ENCODE results near the gene MSMP. TPM values are rescaled to one million over a fixed set of nuclear protein-coding genes. Genes with fewer than 3 reads are reported as not detected.

The MSMP gene
- total RNA-seq, 1 experiment from 2014 or later: 0.51 TPM

DNA sequence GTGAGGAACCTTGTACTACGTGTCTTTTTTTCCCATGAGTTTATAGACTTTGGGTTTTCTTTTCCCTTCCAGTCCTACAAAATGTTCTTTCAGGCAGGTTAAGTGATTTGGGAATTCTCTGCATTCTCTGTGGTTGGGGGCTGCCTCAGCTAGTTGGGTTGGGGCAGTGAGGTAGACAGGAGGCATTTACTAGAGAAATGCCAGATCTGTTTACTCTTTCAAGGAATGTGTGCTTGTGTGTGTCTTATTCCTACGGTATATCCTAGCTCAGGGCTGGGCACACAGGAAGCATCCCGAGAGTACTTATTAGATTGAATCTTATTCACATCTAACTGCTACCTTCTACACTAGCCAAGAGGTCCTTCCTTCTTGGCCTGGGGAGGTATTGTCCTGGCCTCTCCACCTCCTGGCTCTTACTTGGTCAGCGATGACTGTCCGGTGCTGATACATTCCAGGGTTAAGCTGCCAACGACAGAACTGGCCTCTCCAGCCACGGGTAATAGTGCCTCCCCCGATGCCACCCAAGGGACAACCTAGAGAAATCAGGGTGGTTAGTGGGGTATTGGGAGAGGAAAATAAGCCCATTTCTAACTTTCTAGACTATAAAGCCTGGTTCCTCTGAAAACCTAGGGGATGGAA lies 10.1 kb downstream of the MSMP start:
- DNase-seq (ENCODE audit: low read depth): no peak

DNA sequence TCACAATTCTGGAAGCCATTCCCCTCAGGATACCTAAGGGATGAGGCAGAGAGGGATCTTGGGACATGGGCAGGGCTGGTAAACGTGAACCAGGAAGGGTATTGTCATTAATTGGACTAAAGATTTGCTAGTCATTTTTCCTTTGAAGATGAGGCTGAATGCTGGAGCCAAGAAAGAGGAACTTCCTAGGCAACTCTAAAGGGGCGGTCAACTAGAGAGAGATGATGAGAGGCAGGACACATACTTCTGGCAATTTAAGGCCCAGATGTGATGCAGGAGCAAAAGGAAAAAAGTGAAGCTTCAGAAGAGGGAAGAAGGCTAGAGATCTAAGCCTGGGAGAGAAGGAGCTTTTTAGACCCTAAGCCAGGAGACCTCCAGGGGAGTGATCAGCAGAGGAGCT lies 10.6 kb downstream of the MSMP start:
- DNase-seq (ENCODE audit: low read depth): no peak

DNA sequence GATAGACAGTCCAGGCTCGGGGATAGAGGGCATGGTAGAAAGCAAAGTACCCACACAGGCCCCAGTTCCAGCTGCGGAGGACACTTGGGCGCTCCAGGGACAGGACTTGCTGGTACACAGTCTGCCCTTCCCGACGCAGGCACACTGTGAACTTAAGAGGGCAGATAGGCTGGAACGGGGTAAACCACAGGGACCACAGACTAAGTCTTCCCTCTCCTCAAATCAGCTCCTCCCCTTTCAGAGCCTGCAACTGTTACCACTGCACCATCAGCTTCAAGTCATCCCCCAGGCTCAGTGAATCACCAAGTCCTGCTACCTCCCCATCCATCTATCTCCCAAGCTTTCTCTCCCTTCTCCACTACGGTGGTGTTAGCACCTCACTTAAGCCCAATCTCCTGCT lies 12.3 kb downstream of the MSMP start:
- DNase-seq (ENCODE audit: low read depth): no peak

DNA sequence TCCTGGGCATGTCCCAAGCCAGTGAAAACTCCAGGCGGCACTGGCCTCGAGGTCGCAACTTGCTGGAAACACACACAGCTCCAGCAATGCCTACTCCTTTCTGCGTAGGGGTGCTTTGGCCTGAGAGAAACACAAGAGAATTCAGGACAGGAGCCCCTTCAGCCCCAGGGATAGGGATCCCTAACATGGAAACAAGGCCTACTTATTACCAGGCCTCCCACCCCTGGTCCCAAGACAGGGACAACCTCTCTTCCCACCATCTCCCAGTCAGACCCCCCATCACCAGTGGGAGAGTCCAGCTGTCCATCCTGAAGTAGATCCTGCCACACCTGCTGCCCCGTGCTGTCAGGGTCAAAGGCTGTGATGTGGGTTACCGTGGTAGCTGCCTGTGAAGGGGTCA lies 13.8 kb downstream of the MSMP start:
- no peak for DNase-seq (ENCODE audit: low read depth)

DNA sequence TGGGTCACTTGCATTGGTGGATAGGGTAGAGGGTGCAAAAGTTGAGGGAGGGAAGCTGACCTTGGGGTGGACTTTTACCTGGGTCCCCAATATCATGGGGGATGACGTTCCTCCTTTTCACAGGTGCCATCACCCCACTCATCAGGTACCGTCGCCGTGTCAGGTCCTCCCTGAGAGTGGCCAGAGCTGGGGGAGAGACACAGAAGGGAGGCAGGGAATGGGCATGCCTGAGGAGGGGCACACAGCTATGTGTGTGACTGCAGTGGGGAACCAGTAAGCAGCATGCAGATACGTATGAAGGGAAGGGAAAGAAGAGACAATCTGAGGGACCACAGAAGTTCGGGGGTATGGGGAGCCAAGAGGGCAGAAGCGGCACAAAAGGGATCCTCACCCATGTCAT lies 15.2 kb downstream of the MSMP start:
- no peak for DNase-seq (ENCODE audit: low read depth)

DNA sequence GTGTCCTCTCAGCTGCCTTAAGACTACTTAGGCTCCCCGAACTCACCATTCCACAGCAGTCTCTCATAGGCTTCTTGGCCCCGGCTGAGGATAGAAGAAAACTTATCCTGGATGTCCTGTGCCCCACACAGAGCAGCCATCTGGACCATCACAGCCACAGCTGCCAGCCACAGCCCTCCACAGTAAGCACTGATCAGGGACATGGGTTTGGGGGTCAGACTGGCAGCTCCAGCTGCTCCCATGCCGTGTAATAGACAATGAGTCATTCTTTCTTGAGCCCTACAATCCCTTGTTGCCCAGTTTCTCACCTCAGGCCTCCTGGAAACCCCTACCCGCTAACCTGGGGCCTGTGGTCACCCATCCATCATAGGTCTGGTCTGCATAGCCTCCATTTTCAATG lies 15.9 kb downstream of the MSMP start:
- DNase-seq (ENCODE audit: low read depth): no peak

DNA sequence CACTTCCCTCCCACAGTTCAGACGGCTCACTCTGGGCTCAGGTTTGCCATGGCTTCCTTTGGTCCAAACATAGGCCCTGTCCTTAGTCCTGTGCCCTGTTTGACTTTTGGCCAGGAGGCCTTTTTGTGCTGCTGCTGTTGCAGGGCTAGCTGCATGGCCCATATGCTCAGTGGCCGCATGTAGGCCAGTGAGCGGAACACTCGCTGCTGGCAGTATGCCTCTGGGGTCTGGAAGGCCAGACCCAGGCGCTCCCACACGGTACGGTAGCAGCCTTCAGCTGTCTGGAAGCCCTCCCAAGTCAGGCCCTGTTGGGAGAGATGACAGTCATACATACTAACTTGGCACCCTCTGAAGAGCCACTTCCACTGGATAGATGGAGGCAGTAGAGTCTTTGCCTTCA lies 16.9 kb downstream of the MSMP start:
- DNase-seq (ENCODE audit: low read depth): no peak

DNA sequence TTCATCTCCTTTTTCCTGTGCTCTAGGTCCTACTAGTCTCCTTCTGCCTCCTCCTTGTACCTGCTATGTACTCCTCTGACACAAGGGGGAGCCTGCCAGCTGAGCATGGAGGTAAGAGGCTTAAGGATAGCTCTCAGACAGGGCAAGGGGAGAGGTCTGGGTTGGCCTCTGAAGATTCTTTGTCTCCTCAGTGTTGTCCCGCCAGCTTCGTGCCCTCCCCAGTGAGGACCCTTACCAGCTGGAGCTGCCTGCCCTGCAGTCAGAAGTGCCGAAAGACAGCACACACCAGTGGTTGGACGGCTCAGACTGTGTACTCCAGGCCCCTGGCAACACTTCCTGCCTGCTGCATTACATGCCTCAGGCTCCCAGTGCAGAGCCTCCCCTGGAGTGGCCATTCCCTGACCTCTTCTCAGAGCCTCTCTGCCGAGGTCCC lies 17.9 kb downstream of the MSMP start:
- DNase-seq (ENCODE audit: low read depth): peak; percentile 77

DNA sequence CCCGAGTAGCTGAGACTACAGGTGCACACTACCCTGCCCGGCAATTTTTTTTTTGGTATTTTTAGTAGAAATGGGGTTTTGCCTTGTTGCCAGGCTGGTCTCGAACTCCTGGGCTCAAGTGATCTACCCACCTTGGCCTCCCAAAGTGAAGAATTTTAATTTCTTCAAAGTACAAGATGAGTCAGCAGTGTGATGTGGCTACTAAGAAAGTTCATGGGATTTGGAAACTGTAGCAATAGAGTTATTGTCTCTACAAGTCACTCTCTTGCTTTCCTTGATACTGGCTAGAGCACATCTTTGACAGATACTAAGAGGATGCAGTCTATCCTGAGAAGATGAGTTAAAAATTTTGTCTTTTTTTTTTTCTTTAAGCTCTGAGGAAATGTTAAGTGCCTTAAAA lies 20.0 kb downstream of the MSMP start:
- DNase-seq (ENCODE audit: low read depth): no peak

DNA sequence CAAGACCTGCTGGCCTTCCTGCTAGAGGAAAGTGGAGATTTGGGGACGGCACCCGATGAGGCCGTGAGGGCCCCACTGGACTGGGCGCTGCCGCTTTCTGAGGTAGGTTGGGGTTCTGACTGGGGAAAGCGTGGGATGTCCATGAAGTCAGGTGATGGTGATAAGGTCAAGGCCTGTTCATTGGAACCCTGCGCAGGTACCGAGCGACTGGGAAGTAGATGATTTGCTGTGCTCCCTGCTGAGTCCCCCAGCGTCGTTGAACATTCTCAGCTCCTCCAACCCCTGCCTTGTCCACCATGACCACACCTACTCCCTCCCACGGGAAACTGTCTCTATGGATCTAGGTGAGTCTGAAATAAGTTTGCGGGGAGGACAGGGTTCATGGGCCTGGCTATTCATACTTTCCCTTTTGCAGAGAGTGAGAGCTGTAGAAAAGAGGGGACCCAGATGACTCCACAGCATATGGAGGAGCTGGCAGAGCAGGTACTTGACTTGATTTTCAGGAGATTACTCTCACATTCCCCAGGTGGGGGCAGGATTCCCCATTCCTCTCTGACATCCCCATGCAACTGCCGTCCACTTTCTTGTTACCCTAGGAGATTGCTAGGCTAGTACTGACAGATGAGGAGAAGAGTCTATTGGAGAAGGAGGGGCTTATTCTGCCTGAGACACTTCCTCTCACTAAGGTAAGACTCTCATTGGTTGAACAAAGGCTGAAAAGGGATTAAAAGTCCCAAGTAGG lies 21.1 kb downstream of the MSMP start:
- DNase-seq (ENCODE audit: low read depth): peak; percentile 66

DNA sequence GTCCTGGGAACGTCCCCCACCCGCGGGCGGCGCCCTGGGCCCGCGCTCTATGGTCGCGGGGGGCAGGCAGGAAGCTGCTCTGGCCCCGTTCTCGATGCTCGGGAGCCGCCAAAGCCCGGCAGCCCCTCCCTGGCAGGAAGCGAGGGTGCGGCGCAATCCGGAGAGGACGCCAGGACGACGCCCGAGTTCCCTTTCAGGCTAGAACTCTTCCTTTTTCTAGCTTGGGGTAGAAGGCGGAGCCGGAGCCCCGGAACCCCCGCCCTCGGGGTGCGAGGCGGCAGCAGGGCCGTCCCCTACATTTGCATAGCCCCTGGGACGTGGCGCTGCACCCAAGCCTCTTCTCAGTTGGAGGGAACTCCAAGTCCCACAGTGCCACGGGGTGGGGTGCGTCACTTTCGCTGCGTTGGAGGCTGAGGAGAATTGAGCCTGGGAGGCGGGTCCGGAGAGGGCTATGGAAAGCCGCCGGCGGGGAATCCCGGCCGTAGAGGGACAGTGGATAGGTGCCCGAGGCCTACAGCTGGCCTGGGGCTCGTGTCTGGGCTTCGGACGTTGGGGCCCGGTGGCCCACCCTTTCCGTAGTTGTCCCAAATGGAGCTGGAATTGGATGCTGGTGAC lies 21.8 kb downstream of the MSMP start, which contains the start of the genes CREB3 and TLN1:
CREB3 (plus strand) TSS at position 482 of the 615 bp plus-strand sequence; CDS start at position 589, 107 bp downstream.
TLN1 (minus strand) TSS at position 11 of the 615 bp plus-strand sequence. CDS start 6,501 bp downstream, outside the sequence.
- peak; percentile 99 for DNase-seq (ENCODE audit: low read depth)

DNA sequence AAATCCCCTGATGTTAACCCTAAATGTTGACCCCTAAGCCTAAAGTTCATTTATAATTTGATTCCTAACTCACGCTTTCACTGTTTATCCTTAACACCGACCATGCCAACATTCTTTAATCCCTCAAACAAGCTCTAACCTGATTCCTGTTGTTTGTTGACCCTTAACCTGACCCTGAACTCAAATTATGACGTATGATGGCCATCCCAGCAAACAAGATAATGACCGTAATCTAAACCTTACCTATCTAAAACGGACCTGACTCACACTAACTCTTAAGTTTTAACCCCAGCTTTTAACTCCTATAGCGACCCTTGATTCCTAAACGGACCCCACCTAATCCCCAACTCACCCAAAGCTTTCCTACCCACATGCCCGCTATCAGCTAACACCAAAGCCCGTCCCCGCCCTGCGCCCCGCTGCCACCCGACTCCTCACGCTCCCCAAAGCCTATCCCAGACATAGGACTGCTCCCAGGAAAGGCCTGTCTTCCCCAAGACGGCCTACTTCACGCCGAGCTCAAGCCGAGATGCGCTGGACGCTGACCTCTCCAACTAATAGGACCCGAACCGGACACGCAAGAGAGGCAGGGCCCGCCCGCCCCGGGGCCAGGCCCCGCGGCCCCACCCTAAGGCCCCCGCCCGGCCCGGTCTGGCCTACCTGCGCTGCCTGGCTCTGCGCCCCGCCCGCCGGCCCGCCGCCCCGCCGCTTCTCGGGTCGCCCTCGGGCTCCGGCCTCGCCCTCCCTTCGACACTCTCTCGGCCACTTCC lies 22.5 kb downstream of the MSMP start:
- DNase-seq (ENCODE audit: low read depth): peak; percentile 56

DNA sequence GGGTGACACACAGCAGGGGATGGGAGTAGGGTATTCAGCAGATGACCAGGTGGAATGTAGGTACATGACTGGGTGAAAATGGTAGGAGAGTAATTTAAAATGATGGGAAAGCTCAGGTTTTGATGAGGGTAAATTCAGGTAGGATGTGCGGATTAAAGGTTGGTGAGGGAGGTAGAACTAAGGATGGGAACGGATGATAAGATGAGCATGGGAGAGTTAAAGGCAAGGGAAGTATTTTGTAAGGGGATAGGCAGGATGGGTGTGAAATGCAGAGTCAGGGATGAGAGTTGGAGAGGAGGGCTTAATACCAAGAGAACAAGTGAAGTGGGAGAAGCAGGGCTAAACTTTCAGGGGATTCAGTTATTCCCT lies 23.6 kb downstream of the MSMP start:
- no peak for DNase-seq (ENCODE audit: low read depth)

DNA sequence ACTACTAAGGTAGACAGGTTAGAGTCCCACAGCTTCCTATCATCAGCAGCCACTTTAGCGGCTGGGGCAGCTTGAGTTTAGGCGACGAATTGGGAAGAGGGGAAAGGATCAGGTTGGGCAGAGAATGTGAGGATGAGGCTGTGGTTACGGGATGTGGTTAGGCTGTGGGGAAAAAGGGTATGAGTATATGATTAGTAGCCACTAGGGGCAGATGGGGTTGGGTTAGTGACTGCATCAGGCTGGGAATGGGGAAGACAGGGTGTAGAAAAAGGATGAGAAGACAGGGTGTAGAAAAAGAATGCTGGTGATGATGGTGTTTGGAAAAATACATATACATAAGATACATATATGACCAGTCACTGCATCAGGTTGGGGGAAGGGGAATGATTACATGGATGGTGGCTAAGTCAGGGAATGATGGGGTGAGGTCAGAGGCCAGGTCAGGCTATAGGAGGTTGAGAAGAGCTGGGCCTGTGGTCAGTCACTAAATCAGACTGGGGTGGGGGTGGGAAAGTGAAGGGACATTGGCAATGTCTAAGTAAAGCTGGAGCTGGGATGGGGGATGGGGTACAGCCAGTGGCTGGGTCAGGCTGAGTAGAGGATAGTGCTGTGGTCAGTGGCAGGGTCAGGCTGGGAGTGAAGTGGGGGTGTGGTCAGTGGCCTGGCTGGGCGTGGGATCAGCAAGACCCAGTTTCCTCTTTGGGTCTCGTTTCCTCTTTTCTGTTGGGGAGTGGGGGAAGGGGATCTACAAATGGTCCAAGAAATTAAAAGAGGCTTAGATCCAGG lies 24.2 kb downstream of the MSMP start:
- peak; percentile 91 for DNase-seq (ENCODE audit: low read depth)

DNA sequence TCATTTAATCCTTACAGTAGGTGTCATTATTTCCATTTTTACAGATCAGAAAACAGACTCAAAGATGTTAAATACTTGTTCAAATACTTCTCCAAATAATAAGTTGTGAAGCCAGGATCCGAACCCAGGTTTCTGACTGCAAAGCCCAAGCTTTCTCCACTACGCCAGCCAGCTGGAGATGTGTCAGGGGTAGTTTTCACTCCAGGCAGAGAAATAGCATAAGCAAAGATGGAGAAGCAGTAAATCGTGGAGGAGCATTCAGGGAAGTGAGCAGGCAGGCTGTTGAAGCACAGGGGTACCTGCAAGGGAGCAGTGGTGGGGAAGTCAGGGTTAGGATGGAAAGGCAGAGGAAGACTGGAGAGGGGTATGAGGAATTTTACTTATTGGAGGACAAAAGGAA lies 25.0 kb downstream of the MSMP start:
- DNase-seq (ENCODE audit: low read depth): no peak

DNA sequence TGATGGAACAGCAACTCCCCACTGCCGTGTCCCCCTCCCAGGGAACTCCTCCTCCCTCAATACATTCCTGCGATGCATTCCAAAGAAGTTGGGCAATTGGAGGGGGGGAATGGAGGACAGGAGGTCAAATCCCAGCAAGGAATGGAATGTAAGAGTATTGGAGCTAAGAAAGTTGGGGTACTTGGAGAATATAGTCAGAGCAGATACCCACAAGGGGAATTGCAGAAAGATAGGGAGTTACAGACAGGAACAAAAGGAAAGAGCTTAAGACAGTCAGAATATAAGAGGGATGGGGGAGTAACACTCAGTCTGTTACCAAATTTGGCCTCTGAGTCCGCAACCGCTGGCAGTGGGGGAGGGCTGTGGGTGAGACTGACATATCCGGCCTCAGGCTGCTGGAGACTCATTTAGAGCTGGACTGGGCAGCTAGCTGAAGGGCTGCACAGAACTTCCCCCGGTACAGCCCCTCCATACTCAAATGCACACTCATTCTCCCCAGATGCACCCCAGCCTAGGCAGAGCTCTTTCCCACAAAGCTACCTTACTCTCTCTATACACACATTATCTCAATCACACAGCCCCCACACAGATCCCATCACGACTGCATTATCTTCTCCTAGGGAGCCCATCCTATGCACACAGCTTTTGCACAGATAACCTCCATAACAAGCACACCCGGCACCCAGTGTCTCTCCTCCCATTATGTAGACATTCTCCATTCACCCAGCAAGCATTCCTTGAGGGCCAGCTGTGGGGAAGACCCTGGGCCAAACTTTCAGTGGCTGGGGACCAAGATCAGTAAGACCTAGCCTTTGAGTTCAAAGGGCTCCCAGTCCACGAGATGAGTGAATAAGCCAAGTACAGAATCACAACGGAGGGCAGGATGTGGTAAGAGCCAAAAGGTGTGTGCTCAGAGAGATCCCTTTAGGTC lies 25.8 kb downstream of the MSMP start:
- peak; percentile 91 for DNase-seq (ENCODE audit: low read depth)

DNA sequence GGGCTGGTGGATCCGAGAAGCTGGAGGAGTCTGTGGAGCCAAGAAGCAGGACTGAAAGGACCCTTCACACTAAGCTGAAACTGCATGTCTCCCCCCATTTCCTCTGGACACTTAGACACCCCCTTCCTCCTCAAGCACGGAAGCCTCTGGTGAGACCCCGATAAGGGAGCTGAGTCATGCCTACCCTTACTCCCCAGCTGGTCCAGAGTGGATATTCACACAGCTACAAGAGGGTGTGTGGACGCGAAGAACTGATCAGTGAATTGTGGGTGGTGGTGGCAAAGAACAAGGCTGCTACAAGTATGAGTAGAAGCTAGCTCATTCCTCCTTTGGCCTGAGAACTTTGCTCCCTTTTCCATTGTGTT lies 26.4 kb downstream of the MSMP start:
- DNase-seq (ENCODE audit: low read depth): no peak

DNA sequence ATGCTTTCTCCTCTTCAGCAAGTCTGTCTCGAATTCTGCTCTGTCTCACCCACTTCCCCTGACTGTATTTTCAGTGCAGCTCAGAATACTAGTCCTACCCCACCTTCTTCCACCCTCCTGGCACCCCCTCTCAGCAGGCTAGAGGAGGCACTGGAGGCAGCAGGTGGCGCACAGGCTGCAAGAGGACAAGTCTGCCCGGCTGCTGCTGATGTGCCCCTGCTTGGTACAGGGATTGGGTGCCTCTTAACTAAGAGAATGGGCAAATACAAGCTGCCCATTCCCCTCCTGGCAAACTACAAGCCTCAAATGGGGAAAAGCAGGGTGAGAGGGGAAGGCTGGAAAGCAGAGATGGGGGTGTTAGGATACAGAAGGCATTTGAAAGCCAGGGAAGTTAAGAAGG lies 27.1 kb downstream of the MSMP start:
- peak; percentile 53 for DNase-seq (ENCODE audit: low read depth)

DNA sequence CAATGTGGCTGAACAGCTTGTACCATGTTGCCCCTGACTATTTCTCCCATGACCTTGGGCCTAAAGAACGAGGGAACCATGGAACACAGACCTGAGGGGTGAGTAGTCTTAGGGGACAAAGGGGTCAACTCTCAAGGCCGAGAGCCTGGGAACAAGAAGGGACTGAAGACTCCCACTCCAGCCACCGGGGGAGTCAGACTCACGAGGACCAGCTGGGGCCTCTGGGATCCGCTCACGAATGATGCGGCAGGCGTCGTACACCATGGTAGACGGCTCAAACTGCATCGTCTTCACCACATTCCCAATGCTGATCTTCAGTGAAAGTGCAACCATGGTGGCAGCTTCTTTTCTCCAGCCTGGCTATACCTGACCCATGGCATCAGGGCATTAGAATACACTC lies 28.7 kb downstream of the MSMP start:
- no peak for DNase-seq (ENCODE audit: low read depth)

DNA sequence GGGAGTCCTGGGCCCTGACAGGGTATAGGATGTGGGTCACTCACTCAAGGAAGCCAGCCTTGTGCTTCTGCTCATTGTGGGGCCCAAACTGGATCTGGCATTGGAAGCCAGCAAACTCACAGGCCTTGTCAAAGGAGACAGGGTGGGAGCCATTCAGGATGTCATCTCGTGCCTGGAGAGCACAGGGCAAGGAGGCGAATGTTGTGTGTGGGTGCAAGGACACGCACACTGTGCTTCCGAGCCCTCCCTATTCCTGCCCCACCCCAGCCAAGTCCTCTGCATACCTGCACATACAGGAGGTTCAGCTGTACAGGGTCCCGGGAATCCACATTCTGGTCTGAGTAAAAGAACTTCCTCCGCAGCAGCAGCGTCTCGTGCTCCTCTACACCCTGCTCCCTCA lies 30.2 kb downstream of the MSMP start:
- DNase-seq (ENCODE audit: low read depth): no peak

Measured in Daoy (cell line).